Liver (tissue), 9 donors: Measurements from ENCODE around the gene PARD3. TPM values are rescaled to one million over a fixed set of nuclear protein-coding genes. Genes with fewer than 3 reads are reported as not detected.

Source experiments
- DNase-seq: peaks from one replicate; pipeline ENCODE4 v3.0.0-alpha.2; 2017; ENCODE audit warnings: low spot score
- H3K27ac ChIP-seq, 2 donors: one replicate each; pipeline ENCODE4 v1.7.0; 2013; ENCODE audit warnings: inconsistent platforms in 2 of 2, low read length in 2 of 2, control low read depth in 1 of 2, low read depth in 1 of 2, mild to moderate bottlenecking in 1 of 2
- H3K27me3 ChIP-seq, 4 donors: one replicate each; pipeline versions ENCODE4 v1.6.1 to v1.7.0; 2013; ENCODE audit warnings: low read length in 3 of 4, inconsistent platforms in 1 of 4, mild to moderate bottlenecking in 1 of 4, moderate library complexity in 1 of 4; ENCODE audit not compliant: control insufficient read depth in 4 of 4, insufficient read depth in 4 of 4
- H3K36me3 ChIP-seq, 4 donors: one replicate each; pipeline versions ENCODE4 v1.6.1 to v1.7.0; 2013; ENCODE audit warnings: low read length in 3 of 4, mild to moderate bottlenecking in 3 of 4, low read depth in 1 of 4, moderate library complexity in 1 of 4; ENCODE audit not compliant: control insufficient read depth in 4 of 4, insufficient read depth in 3 of 4
- H3K4me1 ChIP-seq, 4 donors: one replicate each; pipeline versions ENCODE4 v1.6.1 to v1.7.0; 2013; ENCODE audit warnings: low read length in 3 of 4, mild to moderate bottlenecking in 3 of 4, moderate library complexity in 1 of 4; ENCODE audit not compliant: control insufficient read depth in 4 of 4, insufficient read depth in 4 of 4
- H3K4me3 ChIP-seq, 3 donors: one replicate each; pipeline versions ENCODE4 v1.6.1 to v1.7.0; 2013; ENCODE audit warnings: low read length in 3 of 3, control low read depth in 1 of 3, low read depth in 1 of 3, mild to moderate bottlenecking in 1 of 3
- H3K9ac ChIP-seq, 2 donors: one replicate each; pipeline ENCODE4 v1.7.0; 2013; ENCODE audit warnings: low read length in 2 of 2, mild to moderate bottlenecking in 2 of 2, moderate library complexity in 2 of 2, control low read depth in 1 of 2, low read depth in 1 of 2
- H3K9me3 ChIP-seq, 4 donors: one replicate each; pipeline versions ENCODE4 v1.6.1 to v1.7.0; 2013; ENCODE audit warnings: low read length in 3 of 4; ENCODE audit not compliant: control insufficient read depth in 4 of 4
- ATF3 ChIP-seq: IDR thresholded peaks from 2 replicates; pipeline ENCODE4 v1.6.1; 2016; ENCODE audit warnings: antibody characterized with exemption
- CTCF ChIP-seq: fragments of 150-350 bp; IDR thresholded peaks from 2 replicates; pipeline ENCODE4 v1.5.1; 2017; ENCODE audit warnings: improper control_type of control experiment, low read depth, low read length; ENCODE audit not compliant: missing input control
- EGR1 ChIP-seq, 2 donors: IDR thresholded peaks; 2 replicates each; pipeline ENCODE4 v1.6.1; 2016 to 2018; ENCODE audit warnings: antibody characterized with exemption in 2 of 2, low read depth in 2 of 2
- FOXA1 ChIP-seq: IDR thresholded peaks from 2 replicates; pipeline ENCODE4 v1.6.1; 2016; ENCODE audit warnings: antibody characterized with exemption
- FOXA2 ChIP-seq: IDR thresholded peaks from 2 replicates; pipeline ENCODE4 v1.6.1; 2016; ENCODE audit warnings: antibody characterized with exemption
- GABPA ChIP-seq, 2 donors: IDR thresholded peaks in 1 of 2; conservative IDR thresholded peaks in 1 of 2; 2 replicates each; pipeline ENCODE4 v1.6.1; 2016; ENCODE audit warnings: antibody characterized with exemption in 2 of 2, mild to moderate bottlenecking in 1 of 2, moderate library complexity in 1 of 2
- HNF4A ChIP-seq, 2 donors: conservative IDR thresholded peaks; 2 replicates each; pipeline ENCODE4 v1.6.1; 2016; ENCODE audit warnings: antibody characterized with exemption in 2 of 2, mild to moderate bottlenecking in 2 of 2
- HNF4G ChIP-seq: IDR thresholded peaks from 2 replicates; pipeline ENCODE4 v1.6.1; 2016; ENCODE audit warnings: antibody characterized with exemption
- JUND ChIP-seq, 2 donors: IDR thresholded peaks; 2 replicates each; pipeline ENCODE4 v1.6.1; 2016; ENCODE audit warnings: antibody characterized with exemption in 2 of 2
- MAX ChIP-seq: IDR thresholded peaks from 2 replicates; pipeline ENCODE4 v1.6.1; 2016; ENCODE audit warnings: antibody characterized with exemption
- NR2F2 ChIP-seq: IDR thresholded peaks from 2 replicates; pipeline ENCODE4 v1.6.1; 2016; ENCODE audit warnings: antibody characterized with exemption
- RAD21 ChIP-seq, 2 donors: IDR thresholded peaks; 2 replicates each; pipeline ENCODE4 v1.6.1; 2016; ENCODE audit warnings: antibody characterized with exemption in 2 of 2, mild to moderate bottlenecking in 2 of 2
- REST ChIP-seq: IDR thresholded peaks from 2 replicates; pipeline ENCODE4 v1.6.1; 2016; ENCODE audit warnings: antibody characterized with exemption, mild to moderate bottlenecking
- RXRA ChIP-seq, 2 donors: IDR thresholded peaks; 2 replicates each; pipeline ENCODE4 v1.6.1; 2017 to 2018; ENCODE audit warnings: antibody characterized with exemption in 2 of 2, mild to moderate bottlenecking in 1 of 2
- SP1 ChIP-seq: IDR thresholded peaks from 2 replicates; pipeline ENCODE4 v1.6.1; 2018; ENCODE audit warnings: antibody characterized with exemption, mild to moderate bottlenecking
- TAF1 ChIP-seq: conservative IDR thresholded peaks from 2 replicates; pipeline ENCODE4 v1.6.1; 2016; ENCODE audit warnings: antibody characterized with exemption, mild to moderate bottlenecking
- YY1 ChIP-seq: IDR thresholded peaks from 2 replicates; pipeline ENCODE4 v1.6.1; 2016; ENCODE audit warnings: antibody characterized with exemption, mild to moderate bottlenecking
- ZBTB33 ChIP-seq: IDR thresholded peaks from 2 replicates; pipeline ENCODE4 v1.6.1; 2016; ENCODE audit warnings: antibody characterized with exemption
- WGBS: extraction: QIAGEN DNeasy Blood & Tissue Kit; methylation state at CpG from one replicate; pipeline ENCODE4 v1.1.7; 2013; 5-methylcytosine and 5-hydroxymethylcytosine counted together
- polyA plus RNA-seq, 2 donors: library from polyadenylated mRNA; stranded (reverse) in 1 of 2; unstranded in 1 of 2; fragments of 200-250 nt in 1 of 2; fragments of >200 nt in 1 of 2; fragmentation: Nextera tagmentation in 1 of 2; extraction: Ambion mirVana in 1 of 2; gene quantifications; one replicate each; pipeline versions ENCODE4 v1.2.1 to v1.2.3, GENCODE V29; 2013 to 2015
- total RNA-seq, 2 donors: library from RNA; depleted of rRNA; stranded (reverse); fragments of >200 nt; gene quantifications; one replicate each; pipeline ENCODE4 v1.2.3, GENCODE V29; 2014
- donor health status: healthy.
- donor health status: healthy.
- donor health status: healthy.
- donor health status: healthy.
- donor health status: healthy.

Gene PARD3
- total and polyA plus RNA-seq, 4 donors, result 12.3 to 43.8 (median 13.5) TPM

GRCh38 chr10:34492081-34492480 is 323.0 kb downstream of the PARD3 start:
- TF ChIP-seq GABPA (IDR thresholded peaks at IDR 0.05 in 1 of 2, conservative IDR thresholded peaks at IDR 0.05 in 1 of 2), result no peak
- no peak for TF ChIP-seq ZBTB33
- no peak for TF ChIP-seq FOXA1
- no peak for TF ChIP-seq NR2F2
- TF ChIP-seq FOXA2, result no peak
- no peak for TF ChIP-seq JUND (IDR thresholded peaks at IDR 0.05)
- TF ChIP-seq MAX, result no peak
- TF ChIP-seq REST, result no peak
- no peak for TF ChIP-seq TAF1
- TF ChIP-seq CTCF, result no peak
- TF ChIP-seq EGR1 (IDR thresholded peaks at IDR 0.05; ENCODE audit: low read depth in 2 of 2), result no peak
- Histone ChIP-seq H3K36me3 (no peaks in the 10 kb centered on the region), H3K4me1 (peaks cover 0 to 1% (median 0%) of the 10 kb centered on the region in 4 donors), H3K4me3 (no peak overlapping the region), H3K27ac (no peak overlapping the region), H3K9ac (no peak overlapping the region), H3K9me3 (no peaks in the 10 kb centered on the region), H3K27me3 (no peaks in the 10 kb centered on the region)
- 91% methylated on average over 7 of the region's 7 CpGs for WGBS
- no peak for DNase-seq

GRCh38 chr10:34491678-34492077 is 323.4 kb downstream of the PARD3 start:
- Histone ChIP-seq H3K27ac (no peak overlapping the region), H3K9ac (no peak overlapping the region), H3K27me3 (no peaks in the 10 kb centered on the region), H3K4me1 (peaks cover 0 to 1% (median 0%) of the 10 kb centered on the region in 4 donors), H3K9me3 (no peaks in the 10 kb centered on the region), H3K36me3 (no peaks in the 10 kb centered on the region), H3K4me3 (no peak overlapping the region)
- DNase-seq, result no peak
- 76% methylated on average over 3 of the region's 3 CpGs for WGBS
- TF ChIP-seq MAX, result no peak
- TF ChIP-seq RAD21 (IDR thresholded peaks at IDR 0.05), result no peak
- no peak for TF ChIP-seq REST
- TF ChIP-seq TAF1, result no peak
- TF ChIP-seq FOXA1, result no peak
- TF ChIP-seq ATF3, result no peak
- no peak for TF ChIP-seq YY1
- TF ChIP-seq NR2F2, result no peak
- TF ChIP-seq FOXA2, result no peak
- no peak for TF ChIP-seq HNF4A (conservative IDR thresholded peaks at IDR 0.05)
- TF ChIP-seq SP1, result no peak
- no peak for TF ChIP-seq ZBTB33
- TF ChIP-seq JUND (IDR thresholded peaks at IDR 0.05), result no peak
- TF ChIP-seq RXRA (IDR thresholded peaks at IDR 0.05), result no peak
- TF ChIP-seq HNF4G, result no peak
- TF ChIP-seq EGR1 (IDR thresholded peaks at IDR 0.05; ENCODE audit: low read depth in 2 of 2), result no peak
